Measurements from ENCODE around the gene PPP1R3E. TPM values are rescaled to one million over a fixed set of nuclear protein-coding genes. Genes with fewer than 3 reads are reported as not detected.

PPP1R3E gene
- total and polyA plus RNA-seq, 2 of the 13 experiments (the other 11 are each of a cell fraction or from before 2014, with no cell fraction given), result 16.5 to 26.5 TPM

DNA sequence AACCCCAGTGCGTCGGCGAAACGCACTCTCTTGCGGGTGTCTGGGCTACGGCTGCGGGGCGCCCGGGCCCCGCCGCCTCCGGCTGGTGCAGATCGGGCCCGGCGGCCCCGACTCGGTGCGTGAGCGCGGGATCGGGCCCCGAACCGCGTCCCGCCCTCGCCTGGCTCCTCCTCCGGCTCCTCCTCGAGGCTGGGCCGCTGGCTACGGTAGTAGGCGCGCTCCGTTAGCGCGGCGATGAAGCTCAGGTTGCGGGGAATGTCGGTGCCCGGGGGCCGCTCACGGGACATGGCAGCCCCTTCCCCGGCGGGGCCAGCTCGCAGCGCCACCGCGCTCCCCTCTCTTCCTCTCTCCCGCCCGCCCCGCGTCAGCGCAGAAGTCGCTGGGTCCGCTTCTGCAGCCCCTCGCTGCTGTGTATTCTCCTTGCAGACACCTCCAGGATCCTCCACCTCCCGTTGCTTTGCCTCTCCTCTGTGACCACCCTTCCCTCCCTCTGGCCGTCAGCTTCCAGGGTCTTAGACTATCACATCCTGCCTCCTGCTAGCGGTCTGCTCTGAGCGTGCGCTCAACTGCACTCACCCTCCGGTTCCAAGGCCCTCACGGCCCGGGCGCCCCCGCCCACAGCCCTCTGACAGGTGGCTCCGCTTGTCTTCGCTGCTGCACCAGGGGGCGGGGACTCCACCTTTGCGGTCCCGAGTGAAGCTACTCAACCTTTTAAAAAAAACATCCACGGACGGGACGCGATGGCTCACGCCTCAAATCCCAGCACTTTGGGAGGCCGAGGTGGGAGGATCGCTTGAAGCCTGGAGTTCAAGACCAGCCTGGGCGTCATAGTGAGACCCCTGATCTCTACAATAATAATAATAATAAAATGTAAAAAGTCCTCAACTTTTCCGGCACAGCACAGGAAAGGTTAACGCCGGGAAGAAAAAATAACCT, at the start of gene PPP1R3E (continued):
- TF ChIP-seq, protein P1, sequence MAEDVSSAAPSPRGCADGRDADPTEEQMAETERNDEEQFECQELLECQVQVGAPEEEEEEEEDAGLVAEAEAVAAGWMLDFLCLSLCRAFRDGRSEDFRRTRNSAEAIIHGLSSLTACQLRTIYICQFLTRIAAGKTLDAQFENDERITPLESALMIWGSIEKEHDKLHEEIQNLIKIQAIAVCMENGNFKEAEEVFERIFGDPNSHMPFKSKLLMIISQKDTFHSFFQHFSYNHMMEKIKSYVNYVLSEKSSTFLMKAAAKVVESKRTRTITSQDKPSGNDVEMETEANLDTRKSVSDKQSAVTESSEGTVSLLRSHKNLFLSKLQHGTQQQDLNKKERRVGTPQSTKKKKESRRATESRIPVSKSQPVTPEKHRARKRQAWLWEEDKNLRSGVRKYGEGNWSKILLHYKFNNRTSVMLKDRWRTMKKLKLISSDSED (CRISPR knock-in tag; IDR thresholded peaks at IDR 0.05), result peak; percentile 96
- TF ChIP-seq, protein P2, sequence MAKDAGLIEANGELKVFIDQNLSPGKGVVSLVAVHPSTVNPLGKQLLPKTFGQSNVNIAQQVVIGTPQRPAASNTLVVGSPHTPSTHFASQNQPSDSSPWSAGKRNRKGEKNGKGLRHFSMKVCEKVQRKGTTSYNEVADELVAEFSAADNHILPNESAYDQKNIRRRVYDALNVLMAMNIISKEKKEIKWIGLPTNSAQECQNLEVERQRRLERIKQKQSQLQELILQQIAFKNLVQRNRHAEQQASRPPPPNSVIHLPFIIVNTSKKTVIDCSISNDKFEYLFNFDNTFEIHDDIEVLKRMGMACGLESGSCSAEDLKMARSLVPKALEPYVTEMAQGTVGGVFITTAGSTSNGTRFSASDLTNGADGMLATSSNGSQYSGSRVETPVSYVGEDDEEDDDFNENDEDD (CRISPR knock-in tag; IDR thresholded peaks at IDR 0.05; ENCODE audit: borderline replicate concordance), result peak; percentile 70
- TF ChIP-seq CBFB (CRISPR knock-in tag; IDR thresholded peaks at IDR 0.05) (peak; percentile 45; the same call in 1 of the 2 replicates), FOXJ3 (CRISPR knock-in tag; IDR thresholded peaks at IDR 0.05; ENCODE audit: borderline replicate concordance) (no peak), SNAI1 (CRISPR knock-in tag; IDR thresholded peaks at IDR 0.05; ENCODE audit: borderline replicate concordance) (peak; percentile 95; the same call in 1 of the 2 replicates), ZMAT3 (CRISPR knock-in tag; conservative IDR thresholded peaks at IDR 0.05) (no peak), TEAD2 (CRISPR knock-in tag; IDR thresholded peaks at IDR 0.05) (peak; percentile 31; the same call in 1 of the 2 replicates), JDP2 (CRISPR knock-in tag; IDR thresholded peaks at IDR 0.05; ENCODE audit: borderline replicate concordance) (no peak), ZSCAN29 (CRISPR knock-in tag; conservative IDR thresholded peaks at IDR 0.05) (no peak), SMYD3 (CRISPR knock-in tag; IDR thresholded peaks at IDR 0.05) (no peak), NR2F2 (IDR thresholded peaks at IDR 0.05; ENCODE audit: borderline replicate concordance, low read depth) (no peak), CAMTA2 (CRISPR knock-in tag; IDR thresholded peaks at IDR 0.05; ENCODE audit: borderline replicate concordance) (peak; percentile 98), KDM5A (IDR thresholded peaks at IDR 0.05; ENCODE audit: borderline replicate concordance, low read length) (peak; percentile 57; the same call in 1 of the 2 replicates), ZNF432 (CRISPR knock-in tag; IDR thresholded peaks at IDR 0.05; ENCODE audit: borderline replicate concordance) (no peak), ZBTB1 (CRISPR knock-in tag; IDR thresholded peaks at IDR 0.05; ENCODE audit: borderline replicate concordance) (no peak), CHD2 (IDR thresholded peaks at IDR 0.05; ENCODE audit: low read depth, low read length) (no peak), ZNF577 (CRISPR knock-in tag; IDR thresholded peaks at IDR 0.05; ENCODE audit: borderline replicate concordance, low read depth) (0 out of 2 replicates have a peak, but pooled peaks have one; percentile 18)
- TF ChIP-seq, protein P3, sequence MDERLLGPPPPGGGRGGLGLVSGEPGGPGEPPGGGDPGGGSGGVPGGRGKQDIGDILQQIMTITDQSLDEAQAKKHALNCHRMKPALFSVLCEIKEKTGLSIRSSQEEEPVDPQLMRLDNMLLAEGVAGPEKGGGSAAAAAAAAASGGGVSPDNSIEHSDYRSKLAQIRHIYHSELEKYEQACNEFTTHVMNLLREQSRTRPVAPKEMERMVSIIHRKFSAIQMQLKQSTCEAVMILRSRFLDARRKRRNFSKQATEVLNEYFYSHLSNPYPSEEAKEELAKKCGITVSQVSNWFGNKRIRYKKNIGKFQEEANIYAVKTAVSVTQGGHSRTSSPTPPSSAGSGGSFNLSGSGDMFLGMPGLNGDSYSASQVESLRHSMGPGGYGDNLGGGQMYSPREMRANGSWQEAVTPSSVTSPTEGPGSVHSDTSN (CRISPR knock-in tag; IDR thresholded peaks at IDR 0.05), result peak; percentile 27; the same call in 1 of the 2 replicates
- TF ChIP-seq, protein P4, sequence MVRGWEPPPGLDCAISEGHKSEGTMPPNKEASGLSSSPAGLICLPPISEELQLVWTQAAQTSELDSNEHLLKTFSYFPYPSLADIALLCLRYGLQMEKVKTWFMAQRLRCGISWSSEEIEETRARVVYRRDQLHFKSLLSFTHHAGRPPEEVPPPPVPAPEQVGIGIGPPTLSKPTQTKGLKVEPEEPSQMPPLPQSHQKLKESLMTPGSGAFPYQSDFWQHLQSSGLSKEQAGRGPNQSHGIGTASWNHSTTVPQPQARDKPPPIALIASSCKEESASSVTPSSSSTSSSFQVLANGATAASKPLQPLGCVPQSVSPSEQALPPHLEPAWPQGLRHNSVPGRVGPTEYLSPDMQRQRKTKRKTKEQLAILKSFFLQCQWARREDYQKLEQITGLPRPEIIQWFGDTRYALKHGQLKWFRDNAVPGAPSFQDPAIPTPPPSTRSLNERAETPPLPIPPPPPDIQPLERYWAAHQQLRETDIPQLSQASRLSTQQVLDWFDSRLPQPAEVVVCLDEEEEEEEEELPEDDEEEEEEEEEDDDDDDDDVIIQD (CRISPR knock-in tag; IDR thresholded peaks at IDR 0.05; ENCODE audit: low read depth), result peak; percentile 49; the same call in 1 of the 2 replicates
- TF ChIP-seq, protein P5, sequence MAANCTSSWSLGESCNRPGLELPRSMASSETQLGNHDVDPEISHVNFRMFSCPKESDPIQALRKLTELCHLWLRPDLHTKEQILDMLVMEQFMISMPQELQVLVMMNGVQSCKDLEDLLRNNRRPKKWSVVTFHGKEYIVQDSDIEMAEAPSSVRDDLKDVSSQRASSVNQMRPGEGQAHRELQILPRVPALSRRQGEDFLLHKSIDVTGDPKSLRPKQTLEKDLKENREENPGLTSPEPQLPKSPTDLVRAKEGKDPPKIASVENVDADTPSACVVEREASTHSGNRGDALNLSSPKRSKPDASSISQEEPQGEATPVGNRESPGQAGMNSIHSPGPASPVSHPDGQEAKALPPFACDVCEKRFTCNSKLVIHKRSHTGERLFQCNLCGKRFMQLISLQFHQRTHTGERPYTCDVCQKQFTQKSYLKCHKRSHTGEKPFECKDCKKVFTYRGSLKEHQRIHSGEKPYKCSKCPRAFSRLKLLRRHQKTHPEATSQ (CRISPR knock-in tag; IDR thresholded peaks at IDR 0.05; ENCODE audit: borderline replicate concordance), result 0 out of 2 replicates have a peak, but pooled peaks have one; percentile 24
